GM19455 (cell line): Measurements from ENCODE around the gene THOC6.
"Not testable (repeated sequence)": the region's sequence is repeated elsewhere in the genome, so short reads cannot be mapped to it uniquely, and the experiment has no call there.

Experiments used
- ATAC-seq: cut with Tn5 transposase; IDR thresholded peaks from one replicate; pipeline ENCODE4 v1.9.1; 2021; ENCODE audit not compliant: unreplicated experiment

Gene THOC6

GRCh38 chr16:3029491-3030221, 5.8 kb downstream of the THOC6 start:
- ATAC-seq = no peak

- ATAC-seq = no peak
Measured at GRCh38 chr16:3030222-3031212, 6.7 kb downstream of the THOC6 start.

DNA sequence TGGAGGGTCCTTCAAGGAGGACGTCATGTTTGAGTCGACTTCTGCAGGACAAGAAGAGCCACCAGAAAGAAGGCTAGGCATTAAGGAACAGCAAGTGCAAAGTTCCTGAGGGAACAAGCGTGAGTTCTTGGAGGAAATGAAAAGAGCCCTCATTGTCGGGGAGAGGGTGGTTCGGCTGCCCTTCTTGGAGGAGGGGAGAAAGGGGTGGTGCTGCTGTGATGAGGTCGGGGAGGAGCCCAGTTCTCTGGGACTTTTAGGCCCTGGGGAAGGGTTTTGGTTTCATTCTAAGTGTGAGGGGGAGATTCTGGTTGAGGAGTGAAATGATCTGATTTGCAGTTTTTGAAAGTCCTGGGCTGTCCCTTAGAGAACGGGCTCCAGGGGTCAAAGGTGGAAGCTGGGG, 8.8 kb downstream of the THOC6 start:
- ATAC-seq = no peak

DNA sequence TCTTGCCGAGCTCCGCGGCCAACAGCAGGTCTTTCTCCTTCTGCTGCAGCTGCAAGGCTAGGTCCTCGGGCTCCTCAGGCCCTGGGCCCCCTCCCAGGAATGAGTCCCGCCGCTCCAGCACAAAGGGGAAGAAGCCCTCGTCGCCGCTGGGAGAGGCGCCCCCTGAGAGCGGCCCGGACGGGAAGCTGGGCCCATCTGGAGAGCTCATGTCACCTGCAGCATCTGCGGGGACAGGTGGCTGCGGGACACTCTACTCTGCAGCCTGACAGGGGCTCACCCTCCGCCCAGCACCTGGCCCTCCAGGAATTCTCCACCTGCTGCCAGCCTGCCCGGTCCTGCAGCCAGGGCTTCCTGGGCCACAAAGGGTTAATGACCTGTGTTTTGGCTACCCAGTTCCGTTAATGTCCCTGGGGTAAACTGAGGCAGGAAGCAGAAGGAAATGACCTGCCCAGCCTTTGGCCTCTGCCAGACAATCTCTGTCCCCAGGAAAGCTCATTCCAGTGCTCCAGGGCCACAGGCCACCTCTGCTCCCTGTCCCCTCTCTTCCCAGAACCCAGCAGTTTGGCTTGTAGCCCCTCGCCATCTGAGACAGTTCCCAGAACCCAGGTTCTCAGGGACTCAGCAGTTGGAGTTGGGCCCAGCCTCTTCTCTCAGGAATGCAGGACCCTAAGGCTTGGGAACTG, 11.6 kb downstream of the THOC6 start:
- ATAC-seq = no peak

DNA sequence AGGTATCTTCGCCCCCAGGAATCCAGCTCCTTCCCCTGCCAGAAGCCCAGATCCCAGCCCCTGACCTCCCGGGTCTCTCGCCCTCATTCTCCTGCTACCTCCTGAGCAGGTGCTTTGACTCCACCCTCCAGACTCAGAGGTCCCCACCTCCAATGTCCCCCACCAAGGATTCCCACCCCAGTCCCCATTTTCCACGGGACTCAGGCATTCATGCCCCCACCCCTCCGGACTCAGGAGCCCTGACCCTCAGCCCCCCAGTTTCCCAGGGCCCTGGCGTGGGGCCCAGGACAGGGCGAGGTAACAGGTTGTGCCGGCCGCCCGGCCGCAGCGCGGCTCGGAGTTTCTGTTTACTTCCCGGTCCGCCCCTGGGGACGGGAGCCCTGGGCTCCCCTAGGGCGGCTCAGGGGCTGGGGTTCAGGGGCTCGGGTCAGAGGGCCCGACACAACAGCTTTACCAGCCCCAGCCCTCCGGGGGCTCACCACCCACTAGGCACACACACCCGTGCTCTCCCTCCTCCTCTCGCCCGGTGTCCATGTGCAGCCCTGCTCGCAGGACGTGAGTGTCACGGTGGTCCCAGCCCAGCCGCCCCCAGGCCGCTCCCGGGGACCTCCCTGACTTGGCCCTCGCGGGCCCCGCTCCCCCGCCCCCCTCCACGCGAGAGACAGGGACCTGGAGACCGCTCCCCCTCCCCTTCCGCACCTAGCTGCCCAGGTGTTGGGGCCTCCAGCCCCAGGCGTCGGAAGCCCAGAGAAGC, 12.3 kb downstream of the THOC6 start:
- ATAC-seq = no peak

GRCh38 chr16:3036726-3037315, 13.0 kb downstream of the THOC6 start, which contains the start of gene BICDL2:
TSS of gene BICDL2 (minus strand) at chr16:3036944. CDS start at chr16:3035496, 1,448 bp downstream.
- no peak for ATAC-seq

DNA sequence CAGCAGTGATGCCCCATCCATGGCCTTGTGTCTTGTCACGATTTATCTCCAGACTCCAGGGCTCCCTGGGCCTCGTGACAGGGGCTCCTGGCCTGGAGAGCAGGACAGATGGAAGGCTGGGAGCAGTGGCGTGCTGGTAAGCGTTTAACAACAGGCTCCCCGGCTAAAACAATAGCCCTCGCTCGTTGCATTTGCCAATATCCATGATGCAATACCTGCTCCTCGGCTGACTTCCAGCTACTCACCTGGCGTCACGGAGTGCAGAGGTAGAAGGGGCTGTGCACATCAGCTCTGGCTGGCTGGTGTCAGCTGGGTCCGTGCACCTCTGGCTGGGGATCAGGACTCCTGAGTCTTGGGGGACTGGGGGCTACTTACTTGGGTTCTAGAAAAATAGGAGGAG, 14.4 kb downstream of the THOC6 start:
- no peak for ATAC-seq

DNA sequence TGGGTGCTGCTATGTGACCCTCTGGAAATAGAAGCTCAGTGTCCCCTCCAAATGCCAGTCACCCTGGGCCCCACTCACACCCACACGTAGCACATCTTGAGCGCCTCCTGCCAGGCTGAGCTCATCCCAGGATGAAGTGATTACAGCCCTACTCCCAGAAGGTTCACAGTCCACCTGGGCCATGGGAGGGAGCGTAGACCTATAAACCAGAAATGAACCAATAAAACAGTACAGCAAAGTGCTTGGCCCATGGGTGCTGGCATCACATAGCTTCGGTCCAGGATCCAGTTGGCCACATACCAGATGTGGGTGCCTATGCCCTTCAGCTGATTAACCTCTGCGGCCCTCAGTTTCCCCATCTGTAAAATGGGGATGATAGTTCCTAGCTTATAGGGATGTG, 15.1 kb downstream of the THOC6 start:
- ATAC-seq = no peak

DNA sequence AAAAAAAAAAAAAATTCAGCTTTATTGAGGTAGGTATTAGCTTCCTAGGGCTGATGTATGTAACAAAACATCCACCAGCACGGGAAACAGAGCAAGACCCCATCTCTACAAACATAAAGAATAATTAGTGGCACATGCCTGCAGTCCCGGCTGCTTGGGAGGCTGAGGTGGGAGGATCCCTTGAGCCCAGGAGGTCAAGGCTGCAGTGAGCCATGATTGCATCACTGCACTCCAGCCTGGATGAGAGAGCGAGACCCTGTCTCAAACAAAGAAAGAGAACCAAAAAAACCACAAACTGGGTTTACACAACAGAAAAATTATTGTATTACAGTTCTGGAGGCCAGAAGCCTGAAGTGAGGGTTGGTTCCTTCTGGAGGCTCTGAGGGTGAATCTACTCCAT, 18.5 kb downstream of the THOC6 start:
- ATAC-seq = no peak

- ATAC-seq = no peak
Measured at GRCh38 chr16:3044708-3045107, 20.9 kb downstream of the THOC6 start.

- ATAC-seq = no peak
Measured at GRCh38 chr16:3045758-3046640, 22.2 kb downstream of the THOC6 start, which contains the start of gene MMP25. TSS of gene MMP25 (plus strand) at chr16:3046561. CDS start at chr16:3046918, 357 bp downstream.

DNA sequence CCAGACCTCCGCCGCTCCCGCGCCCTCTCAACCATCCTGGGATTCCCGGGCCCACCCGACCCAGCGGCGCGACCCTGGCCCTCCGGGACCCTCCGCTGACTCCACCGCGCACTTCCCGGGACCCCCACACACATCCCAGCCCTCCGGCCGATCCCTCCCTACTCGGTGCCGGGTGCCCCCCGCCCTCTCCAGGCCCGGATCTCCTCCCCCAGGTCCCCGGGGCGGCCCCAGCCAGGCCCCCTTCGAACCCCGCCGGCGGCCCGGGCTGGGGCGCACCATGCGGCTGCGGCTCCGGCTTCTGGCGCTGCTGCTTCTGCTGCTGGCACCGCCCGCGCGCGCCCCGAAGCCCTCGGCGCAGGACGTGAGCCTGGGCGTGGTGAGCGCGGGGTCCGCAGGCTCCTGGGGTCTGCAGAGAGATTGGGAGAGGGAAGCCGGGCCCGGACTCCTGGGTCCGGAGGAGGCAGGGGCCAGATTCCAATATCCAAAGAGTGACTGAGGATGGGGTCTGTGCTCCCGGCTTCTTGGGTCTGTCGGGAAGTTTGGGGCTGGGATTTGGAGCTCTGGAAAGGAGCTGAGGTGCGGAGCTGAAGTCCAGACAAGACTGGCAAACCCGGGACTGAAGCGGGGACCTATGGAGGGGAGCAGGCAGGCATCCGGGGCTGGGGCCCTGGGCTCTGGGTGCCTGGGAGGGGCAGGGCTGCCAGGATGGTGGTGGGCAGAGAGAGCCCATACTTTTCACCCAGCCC, 23.0 kb downstream of the THOC6 start:
- no peak for ATAC-seq

DNA sequence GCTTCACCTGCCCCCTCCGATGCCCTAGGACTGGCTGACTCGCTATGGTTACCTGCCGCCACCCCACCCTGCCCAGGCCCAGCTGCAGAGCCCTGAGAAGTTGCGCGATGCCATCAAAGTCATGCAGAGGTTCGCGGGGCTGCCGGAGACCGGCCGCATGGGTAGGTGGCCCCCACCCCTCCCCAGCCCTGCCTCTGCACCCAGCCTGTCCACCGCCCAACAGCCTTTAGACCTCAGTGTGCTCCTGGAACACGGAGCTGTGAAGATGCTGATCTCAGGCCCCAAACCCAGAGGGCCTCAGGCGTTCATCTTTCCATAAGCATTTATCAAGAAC, 23.5 kb downstream of the THOC6 start:
- ATAC-seq = no peak

DNA sequence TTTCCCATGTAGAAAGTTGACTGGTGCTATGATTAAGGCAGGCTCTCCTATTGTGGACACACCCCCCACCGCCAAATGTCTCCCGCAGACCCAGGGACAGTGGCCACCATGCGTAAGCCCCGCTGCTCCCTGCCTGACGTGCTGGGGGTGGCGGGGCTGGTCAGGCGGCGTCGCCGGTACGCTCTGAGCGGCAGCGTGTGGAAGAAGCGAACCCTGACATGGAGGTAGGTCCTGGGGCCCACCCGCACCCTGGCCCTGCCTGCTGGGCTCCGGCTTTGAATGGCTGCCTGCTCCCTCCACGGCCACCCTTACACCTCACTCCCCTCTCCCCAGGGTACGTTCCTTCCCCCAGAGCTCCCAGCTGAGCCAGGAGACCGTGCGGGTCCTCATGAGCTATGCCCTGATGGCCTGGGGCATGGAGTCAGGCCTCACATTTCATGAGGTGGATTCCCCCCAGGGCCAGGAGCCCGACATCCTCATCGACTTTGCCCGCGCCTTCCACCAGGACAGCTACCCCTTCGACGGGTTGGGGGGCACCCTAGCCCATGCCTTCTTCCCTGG, 26.2 kb downstream of the THOC6 start:
- no peak for ATAC-seq

DNA sequence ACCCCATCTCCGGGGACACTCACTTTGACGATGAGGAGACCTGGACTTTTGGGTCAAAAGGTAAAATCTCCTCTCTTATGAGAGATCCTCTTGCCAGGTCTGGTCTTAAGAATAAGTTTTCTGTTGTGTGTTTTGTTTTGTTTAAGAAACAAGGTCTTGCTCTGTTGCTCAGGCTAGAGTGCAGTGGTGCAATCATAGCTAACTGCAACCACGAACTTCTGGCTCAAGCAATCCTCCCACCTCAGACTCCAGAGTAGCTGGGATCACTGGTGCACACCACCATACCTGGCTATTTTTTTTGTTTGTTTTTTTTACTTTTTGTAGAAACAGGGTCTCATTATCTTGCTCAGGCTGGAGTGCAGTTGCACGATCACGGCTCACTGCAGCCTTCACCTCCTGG, 26.7 kb downstream of the THOC6 start:
- no peak for ATAC-seq

- no peak for ATAC-seq
Measured at GRCh38 chr16:3051009-3051408, 27.2 kb downstream of the THOC6 start.

- no peak for ATAC-seq
Measured at GRCh38 chr16:3051494-3051893, 27.7 kb downstream of the THOC6 start.

GRCh38 chr16:3052571-3053329, 28.9 kb downstream of the THOC6 start:
- ATAC-seq = not testable (repeated sequence)
